Type B pancreatic cell (in vitro differentiated cells): ENCODE results near the gene IGF2. TPM values are rescaled to one million over a fixed set of nuclear protein-coding genes. Genes with fewer than 3 reads are reported as not detected.

Experiments
- DNase-seq: peaks from one replicate; pipeline ENCODE4 v3.0.0; 2021; ENCODE audit warnings: mixed read lengths; ENCODE audit not compliant: unreplicated experiment; ENCODE audit errors: extremely low spot score
- H3K27ac Mint-ChIP-seq: 2 replicates; pipeline ENCODE4 v1.8.0; 2021; ENCODE audit warnings: mild to moderate bottlenecking, mixed read lengths
- H3K27me3 Mint-ChIP-seq: 2 replicates; pipeline ENCODE4 v1.8.0; 2021; ENCODE audit warnings: mixed read lengths
- H3K36me3 Mint-ChIP-seq: 2 replicates; pipeline ENCODE4 v1.8.0; 2021; ENCODE audit warnings: mixed read lengths
- H3K4me1 Mint-ChIP-seq: one replicate; pipeline ENCODE4 v1.8.0; 2021; ENCODE audit warnings: mixed read lengths; ENCODE audit not compliant: unreplicated experiment
- H3K4me3 Mint-ChIP-seq: 2 replicates; pipeline ENCODE4 v1.8.0; 2021; ENCODE audit warnings: mild to moderate bottlenecking, mixed read lengths
- H3K9me3 Mint-ChIP-seq: 2 replicates; pipeline ENCODE4 v1.8.0; 2021; ENCODE audit warnings: mixed read lengths
- total RNA-seq: library from RNA; stranded (reverse); gene quantifications from 2 replicates; pipeline ENCODE4 v1.2.1, GENCODE V29; 2021; ENCODE audit warnings: low replicate concordance
- TF ChIP-seq, protein P1 (sequence below): fragments of 200-600 bp; sonication (generic); conservative IDR thresholded peaks from 2 replicates; pipeline ENCODE4 v1.5.0; 2021; ENCODE audit warnings: antibody characterized with exemption, mild to moderate bottlenecking

The IGF2 gene
- total RNA-seq, 1 donor from 2014 or later = 2,350 TPM

DNA sequence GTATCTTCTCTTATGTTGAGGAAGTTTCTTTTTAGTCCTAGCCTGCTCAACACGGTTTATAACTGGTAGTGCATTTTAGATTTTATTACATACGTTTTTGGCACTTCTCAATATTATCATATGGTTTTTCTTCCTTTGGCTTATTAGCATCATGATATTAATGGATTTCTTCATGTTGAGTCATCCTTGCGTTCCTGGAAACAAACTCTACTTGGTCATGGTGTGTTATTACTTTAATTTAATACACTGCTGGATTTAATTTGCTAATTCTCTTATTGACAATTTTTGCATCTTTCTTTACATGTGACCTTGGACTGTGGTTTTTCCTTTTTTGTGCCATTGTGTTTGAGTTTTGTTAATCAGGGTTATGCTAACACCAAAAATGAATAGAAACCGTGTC, 20.5 kb downstream of the IGF2 start:
- H3K36me3 Mint-ChIP-seq = peaks cover 8% of the 10 kb centered on the region
- TF ChIP-seq, protein P1, sequence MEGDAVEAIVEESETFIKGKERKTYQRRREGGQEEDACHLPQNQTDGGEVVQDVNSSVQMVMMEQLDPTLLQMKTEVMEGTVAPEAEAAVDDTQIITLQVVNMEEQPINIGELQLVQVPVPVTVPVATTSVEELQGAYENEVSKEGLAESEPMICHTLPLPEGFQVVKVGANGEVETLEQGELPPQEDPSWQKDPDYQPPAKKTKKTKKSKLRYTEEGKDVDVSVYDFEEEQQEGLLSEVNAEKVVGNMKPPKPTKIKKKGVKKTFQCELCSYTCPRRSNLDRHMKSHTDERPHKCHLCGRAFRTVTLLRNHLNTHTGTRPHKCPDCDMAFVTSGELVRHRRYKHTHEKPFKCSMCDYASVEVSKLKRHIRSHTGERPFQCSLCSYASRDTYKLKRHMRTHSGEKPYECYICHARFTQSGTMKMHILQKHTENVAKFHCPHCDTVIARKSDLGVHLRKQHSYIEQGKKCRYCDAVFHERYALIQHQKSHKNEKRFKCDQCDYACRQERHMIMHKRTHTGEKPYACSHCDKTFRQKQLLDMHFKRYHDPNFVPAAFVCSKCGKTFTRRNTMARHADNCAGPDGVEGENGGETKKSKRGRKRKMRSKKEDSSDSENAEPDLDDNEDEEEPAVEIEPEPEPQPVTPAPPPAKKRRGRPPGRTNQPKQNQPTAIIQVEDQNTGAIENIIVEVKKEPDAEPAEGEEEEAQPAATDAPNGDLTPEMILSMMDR = no peak
- DNase-seq = no peak
- H3K27me3 Mint-ChIP-seq = peaks cover 12% of the 10 kb centered on the region
- H3K27ac Mint-ChIP-seq = no peak overlapping the region
- no peaks in the 10 kb centered on the region for H3K4me1 Mint-ChIP-seq
- H3K9me3 Mint-ChIP-seq = peaks cover 16% of the 10 kb centered on the region
- H3K4me3 Mint-ChIP-seq = no peak overlapping the region

DNA sequence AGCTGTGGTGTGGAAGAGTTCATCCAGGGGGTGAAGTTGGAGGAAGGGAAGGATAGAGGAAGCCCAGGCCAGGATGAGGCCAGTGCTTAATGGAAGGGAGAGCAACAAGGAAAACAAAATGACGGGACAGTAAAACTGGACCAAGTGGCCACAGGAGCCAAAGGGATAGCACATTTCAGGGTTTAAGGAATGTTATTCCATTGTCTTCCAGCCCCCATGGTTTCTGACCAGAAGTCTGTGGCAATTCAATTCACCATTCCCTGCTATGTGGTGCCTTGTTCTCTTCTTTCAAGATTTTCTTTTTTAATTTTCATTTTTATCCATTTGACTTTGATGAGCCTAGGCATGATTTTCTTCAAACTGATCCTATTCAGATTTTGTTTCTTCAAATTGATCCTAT, 22.5 kb downstream of the IGF2 start:
- TF ChIP-seq, protein P1 = no peak
- peaks cover 8% of the 10 kb centered on the region for H3K36me3 Mint-ChIP-seq
- peaks cover 16% of the 10 kb centered on the region for H3K9me3 Mint-ChIP-seq
- no peak for DNase-seq
- no peak overlapping the region for H3K4me3 Mint-ChIP-seq
- H3K27ac Mint-ChIP-seq = no peak overlapping the region
- no peaks in the 10 kb centered on the region for H3K4me1 Mint-ChIP-seq
- peaks cover 12% of the 10 kb centered on the region for H3K27me3 Mint-ChIP-seq

DNA sequence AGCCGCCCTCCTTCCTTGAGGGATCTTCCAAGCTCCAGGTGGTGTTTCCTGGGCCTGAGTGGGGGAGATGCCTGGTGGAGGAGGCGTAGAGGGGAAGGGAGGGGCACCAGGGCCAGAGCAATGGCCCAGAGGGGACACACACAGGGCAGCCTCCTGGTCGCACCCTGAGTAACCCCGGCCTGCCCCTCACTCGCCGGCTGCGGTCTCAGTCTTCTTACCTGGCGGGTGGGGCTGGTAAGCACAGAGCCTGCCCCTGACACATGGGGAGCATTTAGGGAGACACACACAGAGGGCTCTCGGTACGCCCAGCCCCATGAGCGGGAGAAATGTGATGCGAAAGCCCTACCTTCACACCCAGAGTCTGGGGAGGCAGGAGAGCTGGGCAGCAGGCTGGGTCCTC, 23.9 kb downstream of the IGF2 start:
- H3K9me3 Mint-ChIP-seq = peaks cover 19% of the 10 kb centered on the region
- no peak overlapping the region for H3K27ac Mint-ChIP-seq
- TF ChIP-seq, protein P1 = no peak
- H3K36me3 Mint-ChIP-seq = peaks cover 8% of the 10 kb centered on the region
- no peaks in the 10 kb centered on the region for H3K4me1 Mint-ChIP-seq
- H3K27me3 Mint-ChIP-seq = peaks cover 12% of the 10 kb centered on the region
- DNase-seq = no peak
- H3K4me3 Mint-ChIP-seq = no peak overlapping the region

DNA sequence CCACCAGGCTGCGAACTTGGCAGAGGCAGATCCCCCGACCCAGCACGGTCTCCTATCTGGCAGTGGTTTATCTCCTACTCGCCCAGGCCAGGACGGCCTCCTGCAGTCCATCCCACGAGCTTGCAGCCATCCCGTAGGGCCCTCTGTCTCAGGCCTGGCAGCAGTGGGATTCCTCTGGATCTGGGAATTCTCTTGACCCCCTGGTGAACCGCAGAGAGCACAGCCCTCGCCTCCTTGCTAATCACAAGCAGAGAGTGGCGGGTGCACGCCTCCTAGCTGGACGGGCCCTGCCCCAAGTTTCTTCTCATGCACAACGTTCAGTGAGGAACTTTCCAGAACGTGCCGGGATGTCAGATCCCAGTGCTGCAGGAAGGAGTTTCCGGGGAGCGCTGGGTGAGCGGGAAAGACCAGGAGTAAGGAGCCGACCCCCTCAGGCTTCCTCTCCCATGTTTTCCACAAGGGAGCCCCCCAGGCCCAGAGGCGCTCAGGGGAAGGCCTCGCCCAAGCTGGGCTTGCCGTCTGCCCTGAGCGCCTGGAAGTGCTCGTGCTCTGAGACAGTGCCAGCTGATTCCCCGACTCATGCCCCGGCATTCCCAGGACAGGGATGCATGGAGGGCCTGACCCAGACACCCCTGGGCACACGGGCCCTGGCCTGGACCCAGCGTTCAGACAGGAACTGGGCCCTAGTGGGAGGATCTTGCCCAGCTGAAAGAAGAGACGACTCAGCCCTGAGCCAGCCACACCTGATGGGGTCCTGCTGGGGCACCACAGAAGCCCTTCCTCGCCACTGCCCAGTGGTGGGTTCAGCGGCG, 24.6 kb downstream of the IGF2 start:
- H3K4me3 Mint-ChIP-seq = no peak overlapping the region
- peaks cover 20% of the 10 kb centered on the region for H3K9me3 Mint-ChIP-seq
- TF ChIP-seq, protein P1 = no peak
- H3K4me1 Mint-ChIP-seq = peaks cover 4% of the 10 kb centered on the region
- no peak overlapping the region for H3K27ac Mint-ChIP-seq
- no peak for DNase-seq
- H3K27me3 Mint-ChIP-seq = peaks cover 9% of the 10 kb centered on the region
- H3K36me3 Mint-ChIP-seq = peaks cover 5% of the 10 kb centered on the region

DNA sequence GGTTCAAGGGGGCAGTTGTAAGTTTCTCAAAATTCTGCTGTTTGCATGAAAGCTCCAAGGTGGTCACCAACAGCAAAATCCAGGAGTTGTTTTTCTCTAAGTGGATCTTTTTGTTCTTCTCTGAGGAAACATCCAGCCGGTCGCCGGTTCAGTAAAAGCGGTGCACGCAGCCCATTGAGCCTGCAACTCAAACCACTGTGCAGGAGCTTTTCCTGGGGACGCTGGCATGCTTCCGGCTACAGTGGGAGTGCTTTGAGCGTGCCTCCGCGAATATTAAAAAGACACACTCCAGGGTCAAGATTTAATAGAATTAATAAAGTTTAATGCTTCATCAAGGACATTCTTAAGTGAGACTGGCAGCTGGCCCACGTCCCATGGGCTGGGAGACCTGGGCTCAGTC, 25.4 kb downstream of the IGF2 start:
- DNase-seq = no peak
- Mint-ChIP-seq H3K4me3 (no peak overlapping the region), H3K4me1 (peaks cover 4% of the 10 kb centered on the region), H3K36me3 (peaks cover 5% of the 10 kb centered on the region), H3K27me3 (peaks cover 8% of the 10 kb centered on the region), H3K9me3 (peaks cover 20% of the 10 kb centered on the region), H3K27ac (no peak overlapping the region)
- TF ChIP-seq, protein P1 = no peak
